ENCODE measurements around the gene CCK. TPM values are rescaled to one million over a fixed set of nuclear protein-coding genes. Genes with fewer than 3 reads are reported as not detected.

The CCK gene
- polyA plus RNA-seq, 1 donor from 2014 or later = not detected

DNA sequence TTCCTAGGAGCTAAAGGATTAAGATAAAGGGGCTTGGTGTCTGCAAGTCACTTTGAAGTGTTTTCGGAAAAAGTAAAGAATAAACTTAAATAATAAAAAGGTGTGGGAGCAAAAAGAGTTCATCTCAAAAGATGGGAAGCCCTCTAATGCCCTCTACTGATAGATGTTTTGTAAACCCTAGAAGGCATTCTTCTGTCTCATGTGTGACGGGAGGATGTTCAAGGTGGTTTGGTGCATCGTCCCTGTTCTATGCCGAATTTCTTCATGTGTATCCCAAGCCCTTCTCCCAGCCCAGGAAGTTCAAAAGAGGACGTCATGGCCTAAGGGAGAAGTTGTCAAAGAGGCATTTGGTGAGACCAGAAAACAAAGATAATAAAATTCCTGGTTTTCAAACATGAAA, 37.2 kb downstream of the CCK start (continued):
- TF ChIP-seq, protein P1, sequence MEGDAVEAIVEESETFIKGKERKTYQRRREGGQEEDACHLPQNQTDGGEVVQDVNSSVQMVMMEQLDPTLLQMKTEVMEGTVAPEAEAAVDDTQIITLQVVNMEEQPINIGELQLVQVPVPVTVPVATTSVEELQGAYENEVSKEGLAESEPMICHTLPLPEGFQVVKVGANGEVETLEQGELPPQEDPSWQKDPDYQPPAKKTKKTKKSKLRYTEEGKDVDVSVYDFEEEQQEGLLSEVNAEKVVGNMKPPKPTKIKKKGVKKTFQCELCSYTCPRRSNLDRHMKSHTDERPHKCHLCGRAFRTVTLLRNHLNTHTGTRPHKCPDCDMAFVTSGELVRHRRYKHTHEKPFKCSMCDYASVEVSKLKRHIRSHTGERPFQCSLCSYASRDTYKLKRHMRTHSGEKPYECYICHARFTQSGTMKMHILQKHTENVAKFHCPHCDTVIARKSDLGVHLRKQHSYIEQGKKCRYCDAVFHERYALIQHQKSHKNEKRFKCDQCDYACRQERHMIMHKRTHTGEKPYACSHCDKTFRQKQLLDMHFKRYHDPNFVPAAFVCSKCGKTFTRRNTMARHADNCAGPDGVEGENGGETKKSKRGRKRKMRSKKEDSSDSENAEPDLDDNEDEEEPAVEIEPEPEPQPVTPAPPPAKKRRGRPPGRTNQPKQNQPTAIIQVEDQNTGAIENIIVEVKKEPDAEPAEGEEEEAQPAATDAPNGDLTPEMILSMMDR (IDR thresholded peaks at IDR 0.05; ENCODE audit: poor library complexity, severe bottlenecking) = no peak

DNA sequence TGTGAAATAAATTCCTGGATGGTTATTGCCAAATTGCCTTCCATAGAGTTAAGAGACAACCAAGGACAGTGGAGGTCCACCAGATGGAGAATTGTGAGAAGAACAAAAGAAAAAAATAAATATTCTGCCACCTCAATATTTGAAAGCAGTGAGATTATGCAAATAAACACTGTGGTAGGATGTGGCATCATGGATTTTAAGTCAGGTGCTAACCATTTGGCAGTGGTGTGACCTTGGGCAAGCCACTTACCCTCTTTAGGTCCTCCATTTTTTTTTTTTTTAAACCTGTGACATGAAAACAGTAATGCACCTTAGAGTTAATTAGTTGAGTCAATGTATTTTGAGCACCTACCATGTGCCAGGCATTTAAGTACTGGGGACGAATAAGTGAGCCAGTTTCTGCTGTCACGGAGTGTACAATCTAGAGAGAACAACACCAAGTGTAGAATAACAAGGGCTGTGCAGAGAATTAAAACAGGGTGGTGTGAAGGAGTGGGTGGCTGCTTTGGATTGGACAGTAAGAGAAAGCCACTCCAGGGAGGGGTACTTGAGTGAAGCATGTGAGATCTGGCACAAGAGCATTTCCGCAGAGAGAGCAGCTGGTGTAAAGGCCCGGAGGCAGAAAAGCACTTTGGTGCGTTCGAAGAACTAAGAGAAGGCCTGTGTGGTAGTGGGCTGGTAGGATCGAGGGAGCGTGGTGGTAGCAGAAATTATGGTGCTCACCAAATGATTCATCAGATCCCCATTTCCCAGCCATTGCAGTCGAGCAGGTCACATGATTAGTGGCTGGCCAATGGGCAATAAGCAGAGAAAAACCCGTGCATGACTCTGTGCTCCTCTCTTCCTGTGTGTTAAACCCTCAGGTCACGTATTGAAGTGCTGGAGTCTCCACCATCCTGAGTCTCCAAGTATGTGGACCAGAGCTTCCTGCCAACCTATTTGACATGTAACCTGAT, 39.2 kb downstream of the CCK start:
- TF ChIP-seq EZH2 (IDR thresholded peaks at IDR 0.05; ENCODE audit: borderline replicate concordance, insufficient read depth, low read length, poor library complexity, severe bottlenecking) (no peak), TAF1 (IDR thresholded peaks at IDR 0.05; ENCODE audit: low read depth) (no peak)
- no peaks in the 10 kb centered on the region for H3K79me2 ChIP-seq (replicated peaks; ENCODE audit: insufficient read depth, low read length)
- H3K9ac ChIP-seq (ENCODE audit: low read length) = no peak overlapping the region
- H3K27ac ChIP-seq (ENCODE audit: low read length) = no peak overlapping the region
- H3K9me2 ChIP-seq (ENCODE audit: insufficient read depth, low read length) = no peaks in the 10 kb centered on the region
- H3K36me3 ChIP-seq (ENCODE audit: insufficient read depth, low read length) = no peaks in the 10 kb centered on the region
- H3K27me3 ChIP-seq (ENCODE audit: insufficient read depth, low read depth, low read length) = no peaks in the 10 kb centered on the region
- H4K20me1 ChIP-seq (ENCODE audit: insufficient read depth) = no peaks in the 10 kb centered on the region
- H3K9me3 ChIP-seq (ENCODE audit: low read length) = no peaks in the 10 kb centered on the region
- H3K4me3 ChIP-seq (ENCODE audit: low read length) = no peak overlapping the region
- no peak overlapping the region for H3K4me2 ChIP-seq (ENCODE audit: low read length)
- no peaks in the 10 kb centered on the region for H3F3A ChIP-seq (ENCODE audit: insufficient read depth, low read length, poor library complexity, severe bottlenecking)
- no peak overlapping the region for H2AFZ ChIP-seq (ENCODE audit: low read depth, low read length)

DNA sequence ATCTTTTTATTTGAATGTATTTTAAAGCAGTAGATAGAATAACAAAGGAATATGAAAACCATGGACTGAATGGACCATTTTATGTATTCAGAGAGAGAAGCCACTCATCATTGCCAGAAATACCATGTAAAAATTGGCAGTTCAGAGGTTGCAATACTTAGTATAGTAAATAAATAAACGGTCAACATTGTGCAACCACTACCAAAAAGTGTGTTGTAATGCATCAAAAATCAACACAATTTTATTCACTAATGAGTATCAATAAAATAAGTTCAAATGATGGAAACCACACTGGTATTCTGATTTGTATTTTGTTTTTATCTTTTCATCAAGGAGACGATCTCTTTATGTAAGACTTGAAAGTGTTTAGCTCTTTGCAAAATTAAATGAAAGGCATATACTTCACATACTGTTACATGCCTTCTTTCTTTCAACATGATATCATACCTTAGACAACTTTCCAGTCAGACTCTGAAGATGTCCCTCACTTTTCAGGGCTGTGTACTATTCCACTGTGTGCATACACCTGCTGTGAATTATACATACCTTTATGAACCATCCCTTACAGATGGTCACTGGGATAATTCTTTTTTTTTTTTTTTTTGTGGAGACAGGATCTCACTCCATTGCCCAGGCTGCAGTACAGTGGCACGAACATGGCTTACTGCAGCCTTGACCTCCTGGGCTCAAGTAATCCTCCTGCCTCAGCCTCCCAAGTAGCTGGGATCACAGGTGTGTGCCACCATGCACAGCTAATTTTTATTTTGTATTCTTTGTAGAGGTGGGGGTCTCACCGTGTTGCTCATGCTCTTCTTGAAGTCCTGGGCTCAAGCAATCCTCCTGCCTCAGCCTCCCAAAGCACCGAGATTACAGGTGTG, 40.3 kb downstream of the CCK start:
- no peaks in the 10 kb centered on the region for H3K27me3 ChIP-seq (ENCODE audit: insufficient read depth, low read depth, low read length)
- no peak overlapping the region for H3K4me3 ChIP-seq (ENCODE audit: low read length)
- no peaks in the 10 kb centered on the region for H3K9me2 ChIP-seq (ENCODE audit: insufficient read depth, low read length)
- no peaks in the 10 kb centered on the region for H3K36me3 ChIP-seq (ENCODE audit: insufficient read depth, low read length)
- H3K4me2 ChIP-seq (ENCODE audit: low read length) = no peak overlapping the region
- TF ChIP-seq, protein P2, sequence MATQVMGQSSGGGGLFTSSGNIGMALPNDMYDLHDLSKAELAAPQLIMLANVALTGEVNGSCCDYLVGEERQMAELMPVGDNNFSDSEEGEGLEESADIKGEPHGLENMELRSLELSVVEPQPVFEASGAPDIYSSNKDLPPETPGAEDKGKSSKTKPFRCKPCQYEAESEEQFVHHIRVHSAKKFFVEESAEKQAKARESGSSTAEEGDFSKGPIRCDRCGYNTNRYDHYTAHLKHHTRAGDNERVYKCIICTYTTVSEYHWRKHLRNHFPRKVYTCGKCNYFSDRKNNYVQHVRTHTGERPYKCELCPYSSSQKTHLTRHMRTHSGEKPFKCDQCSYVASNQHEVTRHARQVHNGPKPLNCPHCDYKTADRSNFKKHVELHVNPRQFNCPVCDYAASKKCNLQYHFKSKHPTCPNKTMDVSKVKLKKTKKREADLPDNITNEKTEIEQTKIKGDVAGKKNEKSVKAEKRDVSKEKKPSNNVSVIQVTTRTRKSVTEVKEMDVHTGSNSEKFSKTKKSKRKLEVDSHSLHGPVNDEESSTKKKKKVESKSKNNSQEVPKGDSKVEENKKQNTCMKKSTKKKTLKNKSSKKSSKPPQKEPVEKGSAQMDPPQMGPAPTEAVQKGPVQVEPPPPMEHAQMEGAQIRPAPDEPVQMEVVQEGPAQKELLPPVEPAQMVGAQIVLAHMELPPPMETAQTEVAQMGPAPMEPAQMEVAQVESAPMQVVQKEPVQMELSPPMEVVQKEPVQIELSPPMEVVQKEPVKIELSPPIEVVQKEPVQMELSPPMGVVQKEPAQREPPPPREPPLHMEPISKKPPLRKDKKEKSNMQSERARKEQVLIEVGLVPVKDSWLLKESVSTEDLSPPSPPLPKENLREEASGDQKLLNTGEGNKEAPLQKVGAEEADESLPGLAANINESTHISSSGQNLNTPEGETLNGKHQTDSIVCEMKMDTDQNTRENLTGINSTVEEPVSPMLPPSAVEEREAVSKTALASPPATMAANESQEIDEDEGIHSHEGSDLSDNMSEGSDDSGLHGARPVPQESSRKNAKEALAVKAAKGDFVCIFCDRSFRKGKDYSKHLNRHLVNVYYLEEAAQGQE (IDR thresholded peaks at IDR 0.05; ENCODE audit: borderline replicate concordance) = no peak
- TF ChIP-seq EP300 (conservative IDR thresholded peaks at IDR 0.05; ENCODE audit: poor library complexity, severe bottlenecking) (no peak), SMC3 (conservative IDR thresholded peaks at IDR 0.05; ENCODE audit: poor library complexity) (no peak), POLR2AphosphoS5 (IDR thresholded peaks at IDR 0.05) (no peak), EZH2 (IDR thresholded peaks at IDR 0.05; ENCODE audit: borderline replicate concordance, insufficient read depth, low read length, poor library complexity, severe bottlenecking) (no peak), RAD21 (conservative IDR thresholded peaks at IDR 0.05) (no peak), TAF1 (IDR thresholded peaks at IDR 0.05; ENCODE audit: low read depth) (no peak), MXI1 (conservative IDR thresholded peaks at IDR 0.05; ENCODE audit: poor library complexity, severe bottlenecking) (no peak)
- TF ChIP-seq, protein P1 (IDR thresholded peaks at IDR 0.05; ENCODE audit: poor library complexity, severe bottlenecking) = no peak
- no peak overlapping the region for H3K9ac ChIP-seq (ENCODE audit: low read length)
- no peaks in the 10 kb centered on the region for H4K20me1 ChIP-seq (ENCODE audit: insufficient read depth)
- H3K27ac ChIP-seq (ENCODE audit: low read length) = no peak overlapping the region
- H3F3A ChIP-seq (ENCODE audit: insufficient read depth, low read length, poor library complexity, severe bottlenecking) = no peaks in the 10 kb centered on the region
- no peaks in the 10 kb centered on the region for H3K79me2 ChIP-seq (replicated peaks; ENCODE audit: insufficient read depth, low read length)
- no peak overlapping the region for H2AFZ ChIP-seq (ENCODE audit: low read depth, low read length)
- H3K9me3 ChIP-seq (ENCODE audit: low read length) = no peaks in the 10 kb centered on the region
